GM12874 (cell line): ENCODE results near the gene PVR.

Experiments
- TF ChIP-seq, protein P1 (sequence below): IDR thresholded peaks from 2 replicates; pipeline ENCODE4 v1.5.1; 2011; ENCODE audit warnings: low read depth, mild to moderate bottlenecking, control low read depth, low read length, moderate library complexity; ENCODE audit not compliant: insufficient read depth

Gene PVR, protein sequence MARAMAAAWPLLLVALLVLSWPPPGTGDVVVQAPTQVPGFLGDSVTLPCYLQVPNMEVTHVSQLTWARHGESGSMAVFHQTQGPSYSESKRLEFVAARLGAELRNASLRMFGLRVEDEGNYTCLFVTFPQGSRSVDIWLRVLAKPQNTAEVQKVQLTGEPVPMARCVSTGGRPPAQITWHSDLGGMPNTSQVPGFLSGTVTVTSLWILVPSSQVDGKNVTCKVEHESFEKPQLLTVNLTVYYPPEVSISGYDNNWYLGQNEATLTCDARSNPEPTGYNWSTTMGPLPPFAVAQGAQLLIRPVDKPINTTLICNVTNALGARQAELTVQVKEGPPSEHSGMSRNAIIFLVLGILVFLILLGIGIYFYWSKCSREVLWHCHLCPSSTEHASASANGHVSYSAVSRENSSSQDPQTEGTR

DNA sequence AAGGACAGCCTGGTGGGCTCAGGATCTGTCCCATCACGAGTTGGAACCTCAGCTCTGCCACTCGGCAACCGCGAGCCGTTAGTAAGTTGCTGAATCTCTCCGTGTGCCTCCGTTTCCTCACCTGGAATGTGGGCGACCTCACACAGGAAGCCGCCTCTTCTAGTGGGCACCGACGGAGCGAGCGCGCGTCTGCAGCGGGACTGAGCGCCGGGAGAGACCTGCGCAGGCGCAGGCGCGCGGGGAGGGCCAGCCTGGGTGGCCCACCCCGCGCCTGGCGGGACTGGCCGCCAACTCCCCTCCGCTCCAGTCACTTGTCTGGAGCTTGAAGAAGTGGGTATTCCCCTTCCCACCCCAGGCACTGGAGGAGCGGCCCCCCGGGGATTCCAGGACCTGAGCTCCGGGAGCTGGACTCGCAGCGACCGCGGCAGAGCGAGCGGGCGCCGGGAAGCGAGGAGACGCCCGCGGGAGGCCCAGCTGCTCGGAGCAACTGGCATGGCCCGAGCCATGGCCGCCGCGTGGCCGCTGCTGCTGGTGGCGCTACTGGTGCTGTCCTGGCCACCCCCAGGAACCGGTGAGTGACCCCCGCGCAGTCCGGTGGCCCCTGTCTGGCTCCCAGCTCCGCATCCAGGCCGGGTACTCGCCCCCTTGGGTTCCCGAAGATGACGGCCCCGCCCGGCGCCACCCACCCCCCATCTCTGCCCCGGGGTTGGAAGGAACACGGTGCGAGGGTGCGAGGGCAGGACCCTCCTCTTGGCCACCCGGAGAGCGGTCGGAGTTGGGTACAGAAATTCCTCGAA lies at the start of gene PVR:
TSS of gene PVR (plus strand) at position 306 of the 797 bp plus-strand sequence. CDS start at position 493, 187 bp downstream.
- TF ChIP-seq, protein P1, sequence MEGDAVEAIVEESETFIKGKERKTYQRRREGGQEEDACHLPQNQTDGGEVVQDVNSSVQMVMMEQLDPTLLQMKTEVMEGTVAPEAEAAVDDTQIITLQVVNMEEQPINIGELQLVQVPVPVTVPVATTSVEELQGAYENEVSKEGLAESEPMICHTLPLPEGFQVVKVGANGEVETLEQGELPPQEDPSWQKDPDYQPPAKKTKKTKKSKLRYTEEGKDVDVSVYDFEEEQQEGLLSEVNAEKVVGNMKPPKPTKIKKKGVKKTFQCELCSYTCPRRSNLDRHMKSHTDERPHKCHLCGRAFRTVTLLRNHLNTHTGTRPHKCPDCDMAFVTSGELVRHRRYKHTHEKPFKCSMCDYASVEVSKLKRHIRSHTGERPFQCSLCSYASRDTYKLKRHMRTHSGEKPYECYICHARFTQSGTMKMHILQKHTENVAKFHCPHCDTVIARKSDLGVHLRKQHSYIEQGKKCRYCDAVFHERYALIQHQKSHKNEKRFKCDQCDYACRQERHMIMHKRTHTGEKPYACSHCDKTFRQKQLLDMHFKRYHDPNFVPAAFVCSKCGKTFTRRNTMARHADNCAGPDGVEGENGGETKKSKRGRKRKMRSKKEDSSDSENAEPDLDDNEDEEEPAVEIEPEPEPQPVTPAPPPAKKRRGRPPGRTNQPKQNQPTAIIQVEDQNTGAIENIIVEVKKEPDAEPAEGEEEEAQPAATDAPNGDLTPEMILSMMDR, result no peak

DNA sequence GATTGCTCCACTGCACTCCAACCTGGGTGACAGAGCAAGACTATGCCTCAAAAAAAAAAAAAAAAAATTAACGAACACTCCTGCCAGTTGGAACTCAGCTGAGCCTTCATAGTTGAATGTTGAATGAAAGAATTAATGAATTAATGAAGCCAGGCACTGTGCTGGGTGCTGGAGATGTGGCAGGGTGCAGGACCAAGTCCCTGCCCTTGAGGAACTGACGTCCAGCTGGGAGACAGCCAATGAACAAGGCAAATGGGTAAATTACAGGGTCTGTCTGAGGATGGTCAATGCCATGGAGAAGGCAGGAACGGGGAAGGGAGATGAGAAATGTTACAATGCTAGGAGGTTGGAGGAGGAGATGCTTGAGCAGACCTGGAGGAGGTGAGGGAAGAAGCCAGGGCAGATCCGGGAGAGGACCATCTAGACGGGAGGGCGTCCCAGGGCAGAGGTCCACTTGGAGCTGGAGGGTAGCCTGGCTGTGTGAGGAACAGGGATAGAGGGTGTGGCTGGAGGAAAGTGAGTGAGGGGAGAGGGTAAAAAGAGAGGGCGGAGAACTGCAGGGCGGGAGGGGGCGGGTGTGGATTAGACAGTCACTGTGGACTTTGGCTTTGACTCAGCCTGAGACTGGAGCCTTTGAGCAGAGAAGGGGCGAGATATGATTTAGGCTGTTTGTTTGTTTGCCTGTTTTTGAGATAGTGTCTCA lies 47.1 kb upstream of the PVR start:
- TF ChIP-seq, protein P1, result no peak

DNA sequence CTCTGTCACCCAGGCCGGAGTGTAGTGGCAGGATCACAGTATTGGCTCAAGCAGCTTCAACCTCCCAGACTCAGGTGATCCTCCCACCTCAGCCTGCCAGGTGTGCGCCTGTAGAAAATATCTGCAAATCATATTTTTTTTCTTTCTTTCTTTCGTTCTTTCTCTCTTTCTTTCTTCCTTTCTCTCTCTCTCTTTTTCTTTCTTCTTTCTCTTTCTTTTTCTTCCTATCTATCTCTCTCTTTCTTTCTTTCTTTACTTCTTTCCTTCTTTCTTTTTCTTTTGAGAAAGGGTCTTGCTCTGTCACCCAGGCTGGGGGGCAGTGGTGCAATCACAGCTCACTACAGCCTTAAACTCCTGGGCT lies 46.6 kb upstream of the PVR start:
- TF ChIP-seq, protein P1, result no peak

DNA sequence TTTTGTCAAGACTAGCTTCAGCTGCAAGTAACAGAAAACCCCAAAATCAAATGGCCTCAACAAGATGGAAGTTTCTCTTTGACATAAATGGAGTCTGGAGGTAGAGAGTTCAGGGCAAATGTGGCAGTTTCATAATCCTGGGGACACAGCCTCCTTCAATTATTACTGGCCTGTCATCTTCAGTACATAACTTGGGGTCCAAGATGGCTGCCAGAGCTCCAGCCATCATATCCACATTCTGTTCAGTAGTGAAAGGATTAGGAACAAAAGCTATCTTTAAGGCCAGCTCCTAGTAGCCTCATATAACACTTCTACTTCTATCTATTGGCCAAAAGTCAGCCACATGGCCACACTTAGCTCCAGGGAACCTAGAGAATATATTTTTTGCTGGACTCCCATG lies 45.4 kb upstream of the PVR start:
- TF ChIP-seq, protein P1, result no peak

DNA sequence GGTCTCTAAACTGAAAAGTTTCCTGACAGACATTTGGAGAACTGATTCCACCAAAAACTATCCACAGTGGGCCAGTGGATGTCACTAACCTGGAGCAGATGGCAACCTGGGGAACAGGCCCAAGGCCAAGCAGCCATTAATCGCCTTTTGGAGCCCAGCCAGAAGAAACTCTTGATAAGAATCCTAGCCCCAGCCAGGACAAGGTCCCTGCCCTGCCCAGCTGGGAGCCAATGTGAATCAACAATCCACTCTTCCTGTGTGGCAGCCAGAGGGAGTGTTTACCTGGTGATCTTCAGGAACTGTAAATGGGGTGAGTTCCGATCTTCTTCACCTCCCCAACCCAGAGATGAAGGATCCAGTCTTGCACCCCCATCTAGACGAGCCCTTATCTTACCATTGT lies 44.8 kb upstream of the PVR start:
- TF ChIP-seq, protein P1, result no peak

DNA sequence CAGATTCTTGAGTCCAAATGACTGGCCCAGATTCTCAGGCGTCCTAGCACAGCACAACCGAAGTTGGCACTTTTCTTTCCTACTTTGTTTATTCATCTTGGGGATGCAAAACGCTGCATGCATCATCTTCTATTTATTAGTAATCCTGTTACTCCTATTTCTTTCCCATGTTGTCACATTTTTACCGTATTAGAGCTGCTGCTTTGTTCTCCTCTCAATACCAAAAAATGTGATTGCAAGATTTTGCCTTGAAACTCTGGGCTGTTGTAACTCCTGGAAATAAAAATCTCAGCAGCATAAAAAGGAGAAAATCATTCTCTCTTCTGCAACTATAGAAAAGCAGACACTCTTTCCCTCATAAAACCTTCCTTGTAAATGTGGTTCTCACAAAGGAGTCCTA lies 43.2 kb upstream of the PVR start:
- TF ChIP-seq, protein P1, result no peak

DNA sequence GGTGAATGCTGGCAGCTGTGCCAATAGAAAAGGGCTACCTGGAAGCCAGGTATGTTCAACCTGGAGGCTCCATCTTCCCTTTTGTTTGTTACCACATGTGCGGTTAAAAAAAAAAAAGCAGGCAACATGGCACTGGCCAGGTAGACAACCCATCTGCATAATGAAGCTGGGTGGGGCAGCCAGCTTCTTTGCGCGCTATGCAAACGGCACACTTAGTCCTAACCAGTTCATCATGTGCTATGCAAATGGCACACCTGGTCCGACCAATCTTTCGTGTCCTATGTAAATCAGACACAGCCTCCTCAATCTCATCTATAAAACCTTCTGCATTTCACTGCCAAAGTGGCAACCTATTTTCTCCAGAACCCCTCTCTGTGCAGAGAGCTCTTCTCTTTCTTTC lies 41.6 kb upstream of the PVR start:
- TF ChIP-seq, protein P1, result no peak
